Tibial nerve (tissue), 4 donors: ENCODE measurements around the gene PROSER2. TPM values are rescaled to one million over a fixed set of nuclear protein-coding genes. Genes with fewer than 3 reads are reported as not detected.

Experiments used
- DNase-seq, 2 donors: peaks; one replicate each; pipeline ENCODE4 v3.0.0-alpha.2; 2019; ENCODE audit warnings: low spot score in 2 of 2
- H3K27ac ChIP-seq, 4 donors: fragments of 200-600 bp; sonication (generic) in 3 of 4; one replicate each; pipeline ENCODE4 v1.5.1; 2017 to 2019; ENCODE audit warnings: mild to moderate bottlenecking in 1 of 4
- H3K27me3 ChIP-seq, 2 donors: fragments of 200-600 bp; sonication (generic) in 1 of 2; one replicate each; pipeline versions ENCODE4 v1.5.1 to v1.6.0; 2017 to 2019
- H3K36me3 ChIP-seq, 3 donors: fragments of 200-600 bp; sonication (generic); one replicate each; pipeline ENCODE4 v1.5.1; 2018 to 2019
- H3K4me1 ChIP-seq, 4 donors: fragments of 200-600 bp; sonication (generic) in 3 of 4; one replicate each; pipeline ENCODE4 v1.5.1; 2017 to 2019
- H3K4me3 ChIP-seq, 4 donors: fragments of 200-600 bp; sonication (generic) in 3 of 4; one replicate each; pipeline ENCODE4 v1.5.1; 2017 to 2019; ENCODE audit warnings: mild to moderate bottlenecking in 1 of 4, moderate library complexity in 1 of 4
- H3K9me3 ChIP-seq, 4 donors: fragments of 200-600 bp; sonication (generic) in 3 of 4; one replicate each; pipeline ENCODE4 v1.5.1; 2017 to 2019
- CTCF ChIP-seq, 5 experiments: fragments of 200-600 bp in 3 of 5; fragments of 450-650 bp in 2 of 5; sonication (generic) in 3 of 5; IDR thresholded peaks; one replicate each; pipeline ENCODE4 v1.5.1; 2016 to 2019; ENCODE audit warnings: antibody characterized with exemption in 5 of 5, mild to moderate bottlenecking in 3 of 5, moderate library complexity in 2 of 5
- EP300 ChIP-seq, 2 donors: sonication (generic); formaldehyde crosslinking; IDR thresholded peaks; one replicate each; pipeline ENCODE4 v1.6.1; 2017; ENCODE audit warnings: antibody characterized with exemption in 2 of 2, mild to moderate bottlenecking in 1 of 2
- POLR2A ChIP-seq, 2 donors: fragments of 450-650 bp; IDR thresholded peaks; one replicate each; pipeline ENCODE4 v1.6.1; 2017; ENCODE audit warnings: antibody characterized with exemption in 2 of 2, mild to moderate bottlenecking in 2 of 2, moderate library complexity in 2 of 2
- WGBS, 2 donors: methylation state at CpG; one replicate each; pipeline ENCODE4 v1.1.5; 2018; 5-methylcytosine and 5-hydroxymethylcytosine counted together
- total RNA-seq, 4 donors: library from RNA; depleted of rRNA; stranded (reverse); fragments of >200 nt; gene quantifications; one replicate each; pipeline ENCODE4 v1.1.0, GENCODE V29; 2016

PROSER2 gene
- total RNA-seq, 4 donors from 2014 or later, result 71.1 to 98.4 (median 75.6) TPM

GRCh38 chr10:11884706-11885423 is 61.7 kb downstream of the PROSER2 start:
- no peaks in the 10 kb centered on the region for H3K36me3 ChIP-seq
- no peak overlapping the region for H3K4me3 ChIP-seq
- H3K4me1 ChIP-seq, result peaks cover 0 to 20% (median 0%) of the 10 kb centered on the region in 4 donors
- H3K9me3 ChIP-seq, result no peaks in the 10 kb centered on the region
- DNase-seq, result no peak
- H3K27me3 ChIP-seq, result no peaks in the 10 kb centered on the region
- TF ChIP-seq POLR2A (IDR thresholded peaks at IDR 0.05) (no peak), EP300 (IDR thresholded peaks at IDR 0.05) (no peak), CTCF (IDR thresholded peaks at IDR 0.05) (no peak)
- H3K27ac ChIP-seq, result no peak overlapping the region
- 76 to 78% methylated on average over 6 to 7 of the region's 7 CpGs for WGBS, 2 donors

- no peak overlapping the region for H3K27ac ChIP-seq
- DNase-seq, result no peak
- peaks cover 0 to 20% (median 0%) of the 10 kb centered on the region in 4 donors for H3K4me1 ChIP-seq
- WGBS, 2 donors, result 79 to 91% methylated on average over 11 to 13 of the region's 13 CpGs
- H3K9me3 ChIP-seq, result no peaks in the 10 kb centered on the region
- no peaks in the 10 kb centered on the region for H3K27me3 ChIP-seq
- TF ChIP-seq CTCF (IDR thresholded peaks at IDR 0.05), result no peak
- no peak for TF ChIP-seq EP300 (IDR thresholded peaks at IDR 0.05)
- no peak for TF ChIP-seq POLR2A (IDR thresholded peaks at IDR 0.05)
- no peak overlapping the region for H3K4me3 ChIP-seq
- no peaks in the 10 kb centered on the region for H3K36me3 ChIP-seq
These were observed 62.4 kb downstream of the PROSER2 start for GRCh38 chr10:11885437-11886137.

- H3K9me3 ChIP-seq, result no peaks in the 10 kb centered on the region
- DNase-seq, result no peak
- H3K4me1 ChIP-seq, result peaks cover 0 to 20% (median 0%) of the 10 kb centered on the region in 4 donors
- WGBS, 2 donors, result 71 to 75% methylated on average over 6 of the region's 6 CpGs
- TF ChIP-seq EP300 (IDR thresholded peaks at IDR 0.05) (no peak), POLR2A (IDR thresholded peaks at IDR 0.05) (no peak), CTCF (IDR thresholded peaks at IDR 0.05) (no peak)
- H3K36me3 ChIP-seq, result no peaks in the 10 kb centered on the region
- no peak overlapping the region for H3K4me3 ChIP-seq
- no peak overlapping the region for H3K27ac ChIP-seq
- H3K27me3 ChIP-seq, result no peaks in the 10 kb centered on the region
These were observed 63.0 kb downstream of the PROSER2 start for GRCh38 chr10:11886138-11886474.

GRCh38 chr10:11886851-11887250 is 63.7 kb downstream of the PROSER2 start:
- WGBS, 2 donors, result 66 to 72% methylated on average over 12 of the region's 12 CpGs
- Histone ChIP-seq H3K4me1 (peaks cover 0 to 16% (median 0%) of the 10 kb centered on the region in 4 donors), H3K4me3 (no peak overlapping the region), H3K27ac (no peak overlapping the region), H3K36me3 (no peaks in the 10 kb centered on the region), H3K9me3 (no peaks in the 10 kb centered on the region), H3K27me3 (no peaks in the 10 kb centered on the region)
- TF ChIP-seq CTCF (IDR thresholded peaks at IDR 0.05) (no peak), POLR2A (IDR thresholded peaks at IDR 0.05) (no peak), EP300 (IDR thresholded peaks at IDR 0.05) (no peak)
- no peak for DNase-seq
